HepG2 (cell line): Measurements from ENCODE around the gene PRM3. TPM values are rescaled to one million over a fixed set of nuclear protein-coding genes. Genes with fewer than 3 reads are reported as not detected.

ENCODE experiments used
- ARNTL ChIP-seq: sonication (generic); formaldehyde crosslinking; IDR thresholded peaks from 2 replicates; pipeline ENCODE4 v1.4.0; 2020; ENCODE audit warnings: mild to moderate bottlenecking, missing genetic modification reagents
- DNMT1 ChIP-seq: sonication (generic); formaldehyde crosslinking; IDR thresholded peaks from 2 replicates; pipeline ENCODE4 v1.5.1; 2020; ENCODE audit warnings: mild to moderate bottlenecking, missing genetic modification reagents
- HBP1 ChIP-seq: IDR thresholded peaks from 2 replicates; pipeline ENCODE4 v1.6.1; 2016; ENCODE audit warnings: low read depth, control low read depth
- HMG20A ChIP-seq: IDR thresholded peaks from 2 replicates; pipeline ENCODE4 v1.6.1; 2016; ENCODE audit warnings: borderline replicate concordance
- KAT8 ChIP-seq: IDR thresholded peaks from 2 replicates; pipeline ENCODE4 v1.6.1; 2016; ENCODE audit warnings: missing genetic modification reagents, missing compliant biosample characterization
- MIER3 ChIP-seq: IDR thresholded peaks from 2 replicates; pipeline ENCODE4 v1.6.1; 2016; ENCODE audit warnings: missing compliant biosample characterization, borderline replicate concordance
- NR2F2 ChIP-seq: IDR thresholded peaks from 2 replicates; pipeline ENCODE4 v1.6.1; 2012; ENCODE audit warnings: low read depth, inconsistent platforms, borderline replicate concordance
- POLR2A ChIP-seq, 2 experiments: IDR thresholded peaks; 2 replicates each; pipeline ENCODE4 v1.6.1; 2011; ENCODE audit warnings: low read depth in 2 of 2, low read length in 2 of 2, mild to moderate bottlenecking in 1 of 2, moderate library complexity in 1 of 2; ENCODE audit not compliant: insufficient read depth in 1 of 2
- RARG ChIP-seq: sonication (generic); formaldehyde crosslinking; IDR thresholded peaks from 2 replicates; pipeline ENCODE4 v1.4.0; 2020; ENCODE audit warnings: low read depth, mild to moderate bottlenecking, missing genetic modification reagents
- U2AF2 ChIP-seq: fragments of 200-400 bp; formaldehyde crosslinking; IDR thresholded peaks from 2 replicates; pipeline ENCODE4 v1.6.1; 2017; ENCODE audit warnings: low read depth, mild to moderate bottlenecking, low read length
- ZFP41 ChIP-seq: sonication (generic); formaldehyde crosslinking; IDR thresholded peaks from 2 replicates; pipeline ENCODE4 v1.4.0; 2020; ENCODE audit warnings: mild to moderate bottlenecking, missing genetic modification reagents, borderline replicate concordance
- polyA plus RNA-seq, 8 experiments: library from polyadenylated mRNA; depleted of rRNA in 3 of 8; stranded (reverse) in 7 of 8; unstranded in 1 of 8; fragments of >200 nt; fragmentation: Illumina TruSeq in 4 of 8; extraction: Trizol in 4 of 8; gene quantifications; 2 replicates each; pipeline versions ENCODE4 v1.2.1 to v1.2.3, GENCODE V29; 2011 to 2016; ENCODE audit warnings: low read depth in 4 of 8, missing spikeins in 1 of 8, mixed read lengths in 1 of 8; ENCODE audit not compliant: insufficient read depth in 1 of 8
- total RNA-seq, 5 experiments: library from RNA; depleted of rRNA; stranded (reverse); fragments of >200 nt; fragmentation: Illumina TruSeq; extraction: Trizol; gene quantifications; 2 replicates each; pipeline ENCODE4 v1.2.3, GENCODE V29; 2016; ENCODE audit warnings: low read depth in 1 of 5
- TF ChIP-seq, protein P1 (sequence below): fragments of 450-650 bp; IDR thresholded peaks from 2 replicates; pipeline ENCODE4 v1.6.1; 2016
- TF ChIP-seq, protein P2 (sequence below), 2 experiments: sonication (generic) in 1 of 2; formaldehyde crosslinking in 1 of 2; IDR thresholded peaks; 2 replicates each; pipeline versions ENCODE4 v1.6.1 to v1.9.0; 2014 to 2022; ENCODE audit warnings: antibody characterized with exemption in 1 of 2, borderline replicate concordance in 1 of 2, inconsistent platforms in 1 of 2, low read depth in 1 of 2, missing genetic modification reagents in 1 of 2
- TF ChIP-seq, protein P3 (sequence below): sonication (generic); formaldehyde crosslinking; IDR thresholded peaks from 2 replicates; pipeline ENCODE4 v1.4.0; 2020; ENCODE audit warnings: missing genetic modification reagents

The PRM3 gene
- total and polyA plus RNA-seq, 2 of the 13 experiments (the other 11 are each of a cell fraction or from before 2014, with no cell fraction given): not detected

- TF ChIP-seq, protein P1, sequence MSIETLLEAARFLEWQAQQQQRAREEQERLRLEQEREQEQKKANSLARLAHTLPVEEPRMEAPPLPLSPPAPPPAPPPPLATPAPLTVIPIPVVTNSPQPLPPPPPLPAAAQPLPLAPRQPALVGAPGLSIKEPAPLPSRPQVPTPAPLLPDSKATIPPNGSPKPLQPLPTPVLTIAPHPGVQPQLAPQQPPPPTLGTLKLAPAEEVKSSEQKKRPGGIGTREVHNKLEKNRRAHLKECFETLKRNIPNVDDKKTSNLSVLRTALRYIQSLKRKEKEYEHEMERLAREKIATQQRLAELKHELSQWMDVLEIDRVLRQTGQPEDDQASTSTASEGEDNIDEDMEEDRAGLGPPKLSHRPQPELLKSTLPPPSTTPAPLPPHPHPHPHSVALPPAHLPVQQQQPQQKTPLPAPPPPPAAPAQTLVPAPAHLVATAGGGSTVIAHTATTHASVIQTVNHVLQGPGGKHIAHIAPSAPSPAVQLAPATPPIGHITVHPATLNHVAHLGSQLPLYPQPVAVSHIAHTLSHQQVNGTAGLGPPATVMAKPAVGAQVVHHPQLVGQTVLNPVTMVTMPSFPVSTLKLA: peak; percentile 86
- no peak for TF ChIP-seq HBP1 (CRISPR knock-in tag)
- peak; percentile 80 for TF ChIP-seq ARNTL
- no peak for TF ChIP-seq RARG (CRISPR knock-in tag)
- peak; percentile 30; the same call in 1 of the 2 replicates for TF ChIP-seq ZFP41
- no peak for TF ChIP-seq U2AF2
- TF ChIP-seq, protein P2, sequence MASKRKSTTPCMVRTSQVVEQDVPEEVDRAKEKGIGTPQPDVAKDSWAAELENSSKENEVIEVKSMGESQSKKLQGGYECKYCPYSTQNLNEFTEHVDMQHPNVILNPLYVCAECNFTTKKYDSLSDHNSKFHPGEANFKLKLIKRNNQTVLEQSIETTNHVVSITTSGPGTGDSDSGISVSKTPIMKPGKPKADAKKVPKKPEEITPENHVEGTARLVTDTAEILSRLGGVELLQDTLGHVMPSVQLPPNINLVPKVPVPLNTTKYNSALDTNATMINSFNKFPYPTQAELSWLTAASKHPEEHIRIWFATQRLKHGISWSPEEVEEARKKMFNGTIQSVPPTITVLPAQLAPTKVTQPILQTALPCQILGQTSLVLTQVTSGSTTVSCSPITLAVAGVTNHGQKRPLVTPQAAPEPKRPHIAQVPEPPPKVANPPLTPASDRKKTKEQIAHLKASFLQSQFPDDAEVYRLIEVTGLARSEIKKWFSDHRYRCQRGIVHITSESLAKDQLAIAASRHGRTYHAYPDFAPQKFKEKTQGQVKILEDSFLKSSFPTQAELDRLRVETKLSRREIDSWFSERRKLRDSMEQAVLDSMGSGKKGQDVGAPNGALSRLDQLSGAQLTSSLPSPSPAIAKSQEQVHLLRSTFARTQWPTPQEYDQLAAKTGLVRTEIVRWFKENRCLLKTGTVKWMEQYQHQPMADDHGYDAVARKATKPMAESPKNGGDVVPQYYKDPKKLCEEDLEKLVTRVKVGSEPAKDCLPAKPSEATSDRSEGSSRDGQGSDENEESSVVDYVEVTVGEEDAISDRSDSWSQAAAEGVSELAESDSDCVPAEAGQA (IDR thresholded peaks at IDR 0.05; ENCODE audit: low read depth): no peak
- TF ChIP-seq, protein P2 (CRISPR knock-in tag; IDR thresholded peaks at IDR 0.05; ENCODE audit: borderline replicate concordance): no peak
- TF ChIP-seq POLR2A (IDR thresholded peaks at IDR 0.05; ENCODE audit: insufficient read depth in 1 of 2, low read depth in 2 of 2, low read length in 2 of 2): peak; percentile 46 to 71; a peak in 3 of 4 replicates
- peak; percentile 69; the same call in 1 of the 2 replicates for TF ChIP-seq KAT8
- TF ChIP-seq, protein P3, sequence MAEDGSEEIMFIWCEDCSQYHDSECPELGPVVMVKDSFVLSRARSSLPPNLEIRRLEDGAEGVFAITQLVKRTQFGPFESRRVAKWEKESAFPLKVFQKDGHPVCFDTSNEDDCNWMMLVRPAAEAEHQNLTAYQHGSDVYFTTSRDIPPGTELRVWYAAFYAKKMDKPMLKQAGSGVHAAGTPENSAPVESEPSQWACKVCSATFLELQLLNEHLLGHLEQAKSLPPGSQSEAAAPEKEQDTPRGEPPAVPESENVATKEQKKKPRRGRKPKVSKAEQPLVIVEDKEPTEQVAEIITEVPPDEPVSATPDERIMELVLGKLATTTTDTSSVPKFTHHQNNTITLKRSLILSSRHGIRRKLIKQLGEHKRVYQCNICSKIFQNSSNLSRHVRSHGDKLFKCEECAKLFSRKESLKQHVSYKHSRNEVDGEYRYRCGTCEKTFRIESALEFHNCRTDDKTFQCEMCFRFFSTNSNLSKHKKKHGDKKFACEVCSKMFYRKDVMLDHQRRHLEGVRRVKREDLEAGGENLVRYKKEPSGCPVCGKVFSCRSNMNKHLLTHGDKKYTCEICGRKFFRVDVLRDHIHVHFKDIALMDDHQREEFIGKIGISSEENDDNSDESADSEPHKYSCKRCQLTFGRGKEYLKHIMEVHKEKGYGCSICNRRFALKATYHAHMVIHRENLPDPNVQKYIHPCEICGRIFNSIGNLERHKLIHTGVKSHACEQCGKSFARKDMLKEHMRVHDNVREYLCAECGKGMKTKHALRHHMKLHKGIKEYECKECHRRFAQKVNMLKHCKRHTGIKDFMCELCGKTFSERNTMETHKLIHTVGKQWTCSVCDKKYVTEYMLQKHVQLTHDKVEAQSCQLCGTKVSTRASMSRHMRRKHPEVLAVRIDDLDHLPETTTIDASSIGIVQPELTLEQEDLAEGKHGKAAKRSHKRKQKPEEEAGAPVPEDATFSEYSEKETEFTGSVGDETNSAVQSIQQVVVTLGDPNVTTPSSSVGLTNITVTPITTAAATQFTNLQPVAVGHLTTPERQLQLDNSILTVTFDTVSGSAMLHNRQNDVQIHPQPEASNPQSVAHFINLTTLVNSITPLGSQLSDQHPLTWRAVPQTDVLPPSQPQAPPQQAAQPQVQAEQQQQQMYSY (CRISPR knock-in tag): no peak
- TF ChIP-seq HMG20A (CRISPR knock-in tag): peak; percentile 68; the same call in 1 of the 2 replicates
- TF ChIP-seq MIER3 (CRISPR knock-in tag): peak; percentile 50
- no peak for TF ChIP-seq DNMT1 (CRISPR knock-in tag)
- TF ChIP-seq NR2F2: no peak
Measured at GRCh38 chr16:11296706-11297491, 23.5 kb upstream of the PRM3 start (continued).
